ENCODE measurements around the gene ABLIM3. TPM values are rescaled to one million over a fixed set of nuclear protein-coding genes. Genes with fewer than 3 reads are reported as not detected.
A peak's percentile ranks its signal among the peaks of the same experiment; 100 is the strongest.

Gene ABLIM3
- total RNA-seq, 1 experiment from 2014 or later = 12.9 TPM

DNA sequence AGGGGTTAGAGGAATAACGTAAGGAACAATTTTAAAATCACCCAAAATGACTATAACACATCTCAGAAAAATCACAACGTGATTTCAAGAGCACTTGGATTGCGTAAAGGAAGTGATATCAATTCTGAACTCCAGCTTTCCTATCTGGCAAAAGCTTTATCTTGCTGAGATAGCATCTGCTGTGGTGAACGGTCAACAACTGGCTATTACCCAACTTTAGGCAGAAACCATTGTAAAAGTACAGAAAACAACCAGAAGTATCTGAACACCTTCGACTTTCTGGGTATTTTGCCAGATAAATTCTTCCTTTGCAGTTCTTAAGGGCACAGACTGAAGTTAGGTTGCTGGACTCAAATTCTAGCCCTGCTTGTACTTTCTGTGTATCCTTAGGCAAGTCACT is 9.2 kb downstream of the ABLIM3 start:
- intact Hi-C loops (cut with micrococcal nuclease; ENCODE audit: unreplicated experiment) (no loop called here), in situ Hi-C loops (cut with HindIII; ENCODE audit: low pct_unique_long_range_greater_than_20kb, low sequenced_read_pairs) (no loop called here)
- Histone ChIP-seq H3K4me3 (ENCODE audit: low read depth in 2 of 2, low read length in 2 of 2) (peak overlapping the region in 1 of 2 experiments; percentile 9; a peak in 1 of 4 replicates), H3K9me3 (ENCODE audit: control insufficient read depth, insufficient read depth, low read depth, low read length) (no peaks in the 10 kb centered on the region), H3K27me3 (ENCODE audit: control insufficient read depth, insufficient read depth, low read length) (no peaks in the 10 kb centered on the region), H3K4me1 (ENCODE audit: control insufficient read depth, insufficient read depth, low read length) (peaks cover 38% of the 10 kb centered on the region), H3K36me3 (ENCODE audit: control insufficient read depth, insufficient read depth, low read length) (no peaks in the 10 kb centered on the region), H3K27ac (ENCODE audit: low read length) (peak overlapping the region; percentile 85)
- ChIA-PET POLR2A (no interaction called here), CTCF (interaction anchor here (0.9 kb wide), 1 partner anchor 25 kb away, joined by 3 read pairs; no protein-coding TSS in a partner anchor)
- no TSS peak for BruUV-seq (replicated peaks)
- no peak for DNase-seq (ENCODE audit: low read depth, low spot score)
- TF ChIP-seq POLR2AphosphoS5 (IDR thresholded peaks at IDR 0.05; ENCODE audit: low read depth, low read length) = no peak
- TF ChIP-seq, protein P1, sequence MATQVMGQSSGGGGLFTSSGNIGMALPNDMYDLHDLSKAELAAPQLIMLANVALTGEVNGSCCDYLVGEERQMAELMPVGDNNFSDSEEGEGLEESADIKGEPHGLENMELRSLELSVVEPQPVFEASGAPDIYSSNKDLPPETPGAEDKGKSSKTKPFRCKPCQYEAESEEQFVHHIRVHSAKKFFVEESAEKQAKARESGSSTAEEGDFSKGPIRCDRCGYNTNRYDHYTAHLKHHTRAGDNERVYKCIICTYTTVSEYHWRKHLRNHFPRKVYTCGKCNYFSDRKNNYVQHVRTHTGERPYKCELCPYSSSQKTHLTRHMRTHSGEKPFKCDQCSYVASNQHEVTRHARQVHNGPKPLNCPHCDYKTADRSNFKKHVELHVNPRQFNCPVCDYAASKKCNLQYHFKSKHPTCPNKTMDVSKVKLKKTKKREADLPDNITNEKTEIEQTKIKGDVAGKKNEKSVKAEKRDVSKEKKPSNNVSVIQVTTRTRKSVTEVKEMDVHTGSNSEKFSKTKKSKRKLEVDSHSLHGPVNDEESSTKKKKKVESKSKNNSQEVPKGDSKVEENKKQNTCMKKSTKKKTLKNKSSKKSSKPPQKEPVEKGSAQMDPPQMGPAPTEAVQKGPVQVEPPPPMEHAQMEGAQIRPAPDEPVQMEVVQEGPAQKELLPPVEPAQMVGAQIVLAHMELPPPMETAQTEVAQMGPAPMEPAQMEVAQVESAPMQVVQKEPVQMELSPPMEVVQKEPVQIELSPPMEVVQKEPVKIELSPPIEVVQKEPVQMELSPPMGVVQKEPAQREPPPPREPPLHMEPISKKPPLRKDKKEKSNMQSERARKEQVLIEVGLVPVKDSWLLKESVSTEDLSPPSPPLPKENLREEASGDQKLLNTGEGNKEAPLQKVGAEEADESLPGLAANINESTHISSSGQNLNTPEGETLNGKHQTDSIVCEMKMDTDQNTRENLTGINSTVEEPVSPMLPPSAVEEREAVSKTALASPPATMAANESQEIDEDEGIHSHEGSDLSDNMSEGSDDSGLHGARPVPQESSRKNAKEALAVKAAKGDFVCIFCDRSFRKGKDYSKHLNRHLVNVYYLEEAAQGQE (IDR thresholded peaks at IDR 0.05; ENCODE audit: insufficient read depth in 1 of 2, low read depth in 2 of 2, low read length in 1 of 2) = no peak
- TF ChIP-seq, protein P2, sequence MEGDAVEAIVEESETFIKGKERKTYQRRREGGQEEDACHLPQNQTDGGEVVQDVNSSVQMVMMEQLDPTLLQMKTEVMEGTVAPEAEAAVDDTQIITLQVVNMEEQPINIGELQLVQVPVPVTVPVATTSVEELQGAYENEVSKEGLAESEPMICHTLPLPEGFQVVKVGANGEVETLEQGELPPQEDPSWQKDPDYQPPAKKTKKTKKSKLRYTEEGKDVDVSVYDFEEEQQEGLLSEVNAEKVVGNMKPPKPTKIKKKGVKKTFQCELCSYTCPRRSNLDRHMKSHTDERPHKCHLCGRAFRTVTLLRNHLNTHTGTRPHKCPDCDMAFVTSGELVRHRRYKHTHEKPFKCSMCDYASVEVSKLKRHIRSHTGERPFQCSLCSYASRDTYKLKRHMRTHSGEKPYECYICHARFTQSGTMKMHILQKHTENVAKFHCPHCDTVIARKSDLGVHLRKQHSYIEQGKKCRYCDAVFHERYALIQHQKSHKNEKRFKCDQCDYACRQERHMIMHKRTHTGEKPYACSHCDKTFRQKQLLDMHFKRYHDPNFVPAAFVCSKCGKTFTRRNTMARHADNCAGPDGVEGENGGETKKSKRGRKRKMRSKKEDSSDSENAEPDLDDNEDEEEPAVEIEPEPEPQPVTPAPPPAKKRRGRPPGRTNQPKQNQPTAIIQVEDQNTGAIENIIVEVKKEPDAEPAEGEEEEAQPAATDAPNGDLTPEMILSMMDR (IDR thresholded peaks at IDR 0.05) = no peak
- TF ChIP-seq SIN3A (IDR thresholded peaks at IDR 0.05; ENCODE audit: borderline replicate concordance, insufficient read depth, low read depth, low read length) = no peak
- no peak for TF ChIP-seq TCF7L2 (IDR thresholded peaks at IDR 0.05; ENCODE audit: low read depth, low read length)
- ATAC-seq = no peak

DNA sequence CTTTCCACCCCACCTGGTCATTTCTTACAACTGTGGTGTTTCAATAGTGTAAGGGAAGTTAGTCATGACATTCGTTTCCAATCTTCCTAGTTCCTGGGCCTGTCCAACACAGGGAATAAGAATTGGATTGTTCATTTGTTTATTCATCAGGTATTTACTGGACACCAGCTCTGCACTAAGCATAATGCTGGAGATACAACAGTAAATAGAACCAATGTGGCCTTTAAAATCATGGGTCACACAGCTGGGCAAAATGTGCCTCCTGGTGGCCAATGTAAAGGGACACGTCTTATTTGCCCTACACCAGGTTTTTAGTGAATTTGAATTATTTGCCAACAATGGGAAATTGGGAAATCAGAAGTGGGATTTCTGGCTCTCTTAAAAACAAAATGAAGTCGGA is 10.4 kb downstream of the ABLIM3 start:
- POLR2A ChIA-PET = no interaction called here
- Histone ChIP-seq H3K9me3 (ENCODE audit: control insufficient read depth, insufficient read depth, low read depth, low read length) (no peaks in the 10 kb centered on the region), H3K27ac (ENCODE audit: low read length) (peak overlapping the region; percentile 85), H3K36me3 (ENCODE audit: control insufficient read depth, insufficient read depth, low read length) (no peaks in the 10 kb centered on the region), H3K4me1 (ENCODE audit: control insufficient read depth, insufficient read depth, low read length) (peaks cover 43% of the 10 kb centered on the region), H3K4me3 (ENCODE audit: low read depth in 2 of 2, low read length in 2 of 2) (no peak overlapping the region), H3K27me3 (ENCODE audit: control insufficient read depth, insufficient read depth, low read length) (no peaks in the 10 kb centered on the region)
- in situ Hi-C loops (cut with HindIII; ENCODE audit: low pct_unique_long_range_greater_than_20kb, low sequenced_read_pairs) = no loop called here
- intact Hi-C loops (cut with micrococcal nuclease; ENCODE audit: unreplicated experiment) = no loop called here
- peak; percentile 60 for ATAC-seq
- TF ChIP-seq, protein P2 (IDR thresholded peaks at IDR 0.05) = peak; percentile 75
- TF ChIP-seq, protein P1 (IDR thresholded peaks at IDR 0.05; ENCODE audit: insufficient read depth in 1 of 2, low read depth in 2 of 2, low read length in 1 of 2) = no peak
- no peak for DNase-seq (ENCODE audit: low read depth, low spot score)
- BruUV-seq (replicated peaks) = no TSS peak
- CTCF ChIA-PET = no interaction called here

Measured in Panc1 (cell line).